ACHN (cell line): ENCODE data around the gene MAEA.
"Not testable (repeated sequence)": the region's sequence is repeated elsewhere in the genome, so short reads cannot be mapped to it uniquely, and the experiment has no call there.

Source experiments
- DNase-seq: peaks from one replicate; pipeline ENCODE4 v3.0.0-alpha.2; 2015
- in situ Hi-C: cut with HindIII; loops from 2 replicates; pipeline ENCODE4 v1.10.0; 2017; ENCODE audit warnings: low sequenced_read_pairs, low pct_ligation_motif_present, low pct_unique_long_range_greater_than_20kb

The MAEA gene

GRCh38 chr4:1368421-1369090 lies 78.9 kb downstream of the MAEA start:
- no peak for DNase-seq
- in situ Hi-C loops = no loop called here

GRCh38 chr4:1369091-1369450 lies 79.4 kb downstream of the MAEA start:
- DNase-seq = no peak
- in situ Hi-C loops = no loop called here

GRCh38 chr4:1369479-1370079 lies 79.9 kb downstream of the MAEA start:
- DNase-seq = no peak
- in situ Hi-C loops = no loop called here

GRCh38 chr4:1370321-1371124 lies 80.8 kb downstream of the MAEA start:
- in situ Hi-C loops = no loop called here
- no peak for DNase-seq

GRCh38 chr4:1371176-1372165 lies 81.8 kb downstream of the MAEA start:
- DNase-seq = no peak
- in situ Hi-C loops = no loop called here

GRCh38 chr4:1372576-1372975 lies 82.9 kb downstream of the MAEA start:
- DNase-seq, in situ Hi-C loops: not testable (repeated sequence)

- DNase-seq = no peak
- in situ Hi-C loops = no loop called here
These were observed 84.4 kb downstream of the MAEA start for GRCh38 chr4:1373892-1374705.

- in situ Hi-C loops = no loop called here
- no peak for DNase-seq
These were observed 85.0 kb downstream of the MAEA start for GRCh38 chr4:1374706-1375045.

GRCh38 chr4:1375051-1375721 lies 85.5 kb downstream of the MAEA start:
- no peak for DNase-seq
- in situ Hi-C loops = no loop called here

- no peak for DNase-seq
- in situ Hi-C loops = no loop called here
These were observed 86.2 kb downstream of the MAEA start for GRCh38 chr4:1375761-1376322.

GRCh38 chr4:1376391-1376840 lies 86.7 kb downstream of the MAEA start:
- in situ Hi-C loops = no loop called here
- no peak for DNase-seq

GRCh38 chr4:1376841-1377605 lies 87.3 kb downstream of the MAEA start:
- no peak for DNase-seq
- in situ Hi-C loops = no loop called here

GRCh38 chr4:1377606-1378261 lies 88.0 kb downstream of the MAEA start:
- DNase-seq = no peak
- in situ Hi-C loops = no loop called here

- no peak for DNase-seq
- in situ Hi-C loops = no loop called here
These were observed 89.0 kb downstream of the MAEA start for GRCh38 chr4:1378559-1379231.

- no peak for DNase-seq
- in situ Hi-C loops = no loop called here
These were observed 89.7 kb downstream of the MAEA start for GRCh38 chr4:1379351-1379781.
